ENCODE results near the gene RNU1-3.
"Not testable (repeated sequence)": the region's sequence is repeated elsewhere in the genome, so short reads cannot be mapped to it uniquely, and the experiment has no call there.

Gene RNU1-3

DNA sequence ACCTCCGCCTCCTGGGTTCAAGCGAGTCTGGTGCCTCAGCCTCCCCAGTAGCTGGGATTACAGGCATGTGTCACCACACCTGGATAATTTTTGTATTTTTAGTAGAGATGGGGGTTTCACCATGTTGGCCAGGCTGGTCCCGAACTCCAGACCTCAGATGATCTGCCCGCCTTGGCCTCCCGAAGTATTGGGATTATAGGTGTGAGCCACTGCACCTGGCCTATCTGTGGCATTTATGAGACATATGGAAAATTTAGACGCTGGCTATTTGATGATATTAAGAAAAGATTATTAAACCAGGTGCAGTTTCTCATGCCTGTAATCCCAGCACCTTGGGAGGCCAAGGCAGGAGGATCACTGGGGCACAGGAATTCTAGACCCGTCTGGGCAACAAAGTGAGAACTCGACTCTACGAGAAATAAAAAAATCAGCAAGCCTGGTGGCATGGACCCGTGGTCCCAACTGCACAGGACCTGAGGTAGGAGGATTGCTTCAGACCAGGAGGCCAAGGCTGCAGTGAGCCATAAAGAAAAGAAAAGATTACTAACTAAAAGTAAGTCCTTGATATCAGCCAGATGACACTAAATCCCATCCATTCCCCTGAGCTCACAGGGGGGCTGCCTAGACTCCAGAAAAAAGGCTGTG lies 30.1 kb downstream of the RNU1-3 start:
- DNase-seq = not testable (repeated sequence)

DNA sequence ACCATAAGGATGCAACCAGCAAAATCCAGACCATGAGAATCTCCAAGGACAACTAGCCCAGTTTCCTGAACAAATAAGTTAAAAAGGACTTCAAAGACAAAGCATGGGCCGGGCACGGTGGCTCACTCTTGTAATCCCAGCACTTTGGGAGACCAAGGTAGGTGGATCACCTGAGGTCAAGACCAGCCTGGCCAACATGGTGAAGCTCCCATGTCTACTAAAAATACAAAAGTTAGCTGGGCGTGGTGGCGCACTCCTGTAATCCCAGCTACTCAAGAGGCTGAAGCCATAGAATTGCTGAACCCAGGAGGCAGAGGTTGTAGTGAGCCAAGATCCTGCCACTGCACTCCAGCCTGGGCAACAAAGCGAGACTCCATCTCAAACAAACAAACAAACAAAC lies 30.8 kb downstream of the RNU1-3 start:
- not testable (repeated sequence) for DNase-seq

DNA sequence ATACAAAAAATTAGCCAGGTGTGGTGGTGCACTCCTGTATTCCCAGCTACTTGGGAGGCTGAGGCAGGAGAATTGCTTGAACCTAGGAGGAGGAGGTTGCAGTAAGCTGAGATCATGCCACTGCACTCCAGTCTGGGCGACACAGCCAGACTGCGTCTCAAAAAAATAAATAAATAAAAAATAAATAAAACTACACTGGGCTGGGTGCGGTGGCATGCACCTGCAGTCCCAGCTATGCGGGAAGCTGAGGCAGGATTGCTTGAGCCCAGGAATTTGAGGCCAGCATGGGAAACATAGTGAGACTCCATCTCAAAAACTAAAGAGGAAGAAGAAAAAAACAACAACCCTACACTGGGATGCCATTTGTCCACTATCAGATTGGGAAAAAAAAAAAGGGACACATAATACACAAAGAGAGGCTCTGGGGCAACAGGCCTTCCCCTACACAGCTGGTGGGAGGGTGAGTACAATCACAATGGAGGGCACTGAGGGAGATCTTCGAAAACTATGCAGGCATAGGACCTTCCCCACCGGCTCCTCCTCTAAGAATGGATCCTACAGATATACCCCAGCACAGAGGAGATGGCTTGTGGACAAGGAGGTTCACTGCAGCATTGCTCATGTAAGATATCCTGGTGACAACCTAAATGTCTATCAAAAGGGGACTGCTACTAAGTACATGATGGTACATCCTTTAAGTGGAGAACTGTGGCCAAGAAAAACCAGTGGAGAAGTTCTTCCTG lies 33.0 kb downstream of the RNU1-3 start:
- not testable (repeated sequence) for DNase-seq

DNA sequence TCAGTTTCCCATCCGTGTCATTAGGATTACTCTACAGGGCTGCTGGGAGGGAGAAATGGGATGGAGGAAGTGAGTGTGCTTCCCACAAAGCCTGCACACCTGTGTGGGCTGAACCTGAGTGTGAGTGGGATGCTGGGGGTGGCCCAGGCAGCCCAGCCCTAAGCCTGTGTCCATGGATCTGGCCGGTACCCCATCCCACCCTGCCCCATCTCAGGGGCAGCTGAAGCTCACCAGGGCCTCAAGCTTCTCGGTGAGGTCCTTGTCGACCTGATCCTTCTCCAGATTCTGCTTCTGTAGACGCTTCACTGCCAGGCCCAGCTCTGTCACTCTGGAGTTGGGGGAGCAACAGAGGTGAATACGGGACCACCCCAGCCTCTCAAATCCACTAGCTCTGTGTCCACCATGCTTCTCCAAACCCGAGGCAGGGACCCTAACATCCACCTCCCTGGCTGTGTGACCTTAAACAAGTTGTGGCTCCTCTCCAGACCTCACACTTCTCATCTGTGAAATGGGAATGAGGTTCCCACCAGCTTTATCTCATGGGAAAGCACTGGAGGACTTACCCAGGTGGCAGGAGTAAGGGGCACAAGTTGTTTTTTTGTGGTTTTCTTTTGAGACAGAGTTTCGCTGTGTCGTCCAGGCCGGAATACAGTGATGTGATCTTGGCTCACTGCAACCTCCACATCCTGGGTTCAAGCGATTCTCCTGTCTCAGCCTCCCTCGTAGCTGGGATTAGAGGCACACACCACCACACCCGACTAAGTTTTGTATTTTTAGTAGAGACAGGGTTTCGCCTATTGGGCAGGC lies 34.5 kb downstream of the RNU1-3 start:
- not testable (repeated sequence) for DNase-seq

DNA sequence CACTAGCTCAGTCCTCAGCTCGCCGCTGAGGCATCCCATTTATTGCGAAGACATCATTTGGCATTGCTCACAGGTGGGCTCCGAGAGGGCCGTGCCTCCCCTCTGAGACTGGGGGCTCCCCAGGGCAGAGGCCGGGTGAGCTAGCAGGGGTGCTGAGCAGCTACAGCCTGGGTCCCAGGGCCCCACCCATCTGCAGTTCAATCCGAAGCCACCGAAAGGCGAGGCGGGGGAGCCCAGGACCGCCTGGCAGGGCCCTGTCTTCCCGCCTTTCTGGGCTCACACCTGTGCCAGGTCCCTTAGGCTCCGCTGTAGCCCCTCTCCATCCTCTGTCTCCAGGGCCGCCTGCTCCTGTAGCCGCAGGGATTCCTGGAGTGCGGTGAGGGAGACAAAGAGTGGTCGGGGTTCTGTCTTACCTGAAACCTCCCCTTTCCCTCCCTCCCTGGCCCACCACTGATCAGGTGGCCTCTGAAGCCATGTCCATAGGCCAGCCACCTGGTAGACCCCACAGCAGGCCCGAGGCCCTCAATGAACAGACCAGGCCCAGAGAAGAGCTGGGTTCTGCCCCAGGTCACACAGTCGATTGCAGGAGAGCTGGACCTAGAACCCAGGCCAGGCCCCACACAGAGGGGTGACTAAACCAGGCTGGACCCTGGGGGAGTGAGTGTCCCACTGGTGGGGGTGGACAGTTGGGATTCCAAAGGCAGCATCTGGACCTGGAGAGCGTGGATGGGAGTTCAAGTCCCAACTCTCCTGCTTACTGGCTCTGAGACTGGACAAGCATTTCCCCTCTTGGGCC lies 35.3 kb downstream of the RNU1-3 start:
- DNase-seq = no peak

DNA sequence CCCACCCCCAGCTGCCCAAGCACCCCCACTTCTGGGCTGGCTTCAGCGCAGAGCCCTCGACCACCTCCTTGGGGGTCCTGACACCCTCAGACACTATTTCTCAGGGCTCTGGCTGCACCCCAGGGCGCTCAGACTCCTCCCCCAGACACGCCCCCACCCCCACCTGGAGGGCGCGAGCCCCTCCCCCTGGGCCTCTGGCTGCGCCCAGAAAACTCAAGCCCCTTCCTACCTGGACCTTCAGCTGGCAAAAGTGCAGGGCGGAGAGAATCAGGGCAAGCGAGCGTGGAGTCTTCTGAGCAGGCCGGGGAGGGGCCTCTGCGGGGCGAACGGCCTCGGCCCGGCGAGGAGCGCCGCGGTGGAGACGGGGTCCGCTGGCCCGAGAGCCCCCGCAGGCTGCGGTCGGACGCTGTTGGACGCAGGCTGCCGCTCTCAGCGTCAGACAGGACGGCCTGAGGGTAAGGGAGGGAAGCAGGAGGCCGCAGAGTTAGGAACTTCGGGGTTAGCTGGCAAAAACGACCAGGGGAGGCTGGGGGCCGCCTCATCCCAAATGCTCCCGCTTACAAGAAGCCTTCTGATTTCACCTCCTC lies 36.0 kb downstream of the RNU1-3 start:
- DNase-seq = no peak

DNA sequence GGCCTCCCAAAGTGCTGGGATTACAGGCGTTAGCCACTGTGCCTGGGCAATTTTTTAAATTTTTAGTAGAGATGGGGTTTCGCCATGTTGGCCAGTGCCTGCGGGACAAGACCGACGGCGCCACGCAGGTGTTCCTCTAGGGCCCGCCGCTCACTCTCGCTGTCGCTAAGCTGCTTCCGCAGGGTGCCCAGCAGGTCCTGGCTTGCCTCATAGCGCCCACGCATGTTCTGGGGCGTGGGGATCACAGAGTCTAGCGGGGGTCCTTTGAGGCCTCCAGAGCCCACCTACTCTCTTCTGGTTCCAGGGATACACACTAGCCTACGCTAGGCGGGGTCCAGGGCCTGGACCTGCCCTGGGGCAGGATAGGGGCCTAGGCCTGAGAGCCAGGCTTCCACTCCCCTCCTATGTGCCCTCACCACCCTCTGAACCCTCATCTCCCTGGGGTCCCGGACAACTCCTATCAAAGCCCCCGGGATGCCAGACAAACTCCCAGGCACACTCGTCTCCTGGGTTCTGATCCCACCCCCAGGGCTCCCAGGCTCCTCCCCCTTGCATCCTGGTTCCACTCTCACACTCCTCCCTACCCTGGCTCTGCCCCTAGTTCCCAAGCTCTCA lies 36.7 kb downstream of the RNU1-3 start:
- DNase-seq = not testable (repeated sequence)

DNA sequence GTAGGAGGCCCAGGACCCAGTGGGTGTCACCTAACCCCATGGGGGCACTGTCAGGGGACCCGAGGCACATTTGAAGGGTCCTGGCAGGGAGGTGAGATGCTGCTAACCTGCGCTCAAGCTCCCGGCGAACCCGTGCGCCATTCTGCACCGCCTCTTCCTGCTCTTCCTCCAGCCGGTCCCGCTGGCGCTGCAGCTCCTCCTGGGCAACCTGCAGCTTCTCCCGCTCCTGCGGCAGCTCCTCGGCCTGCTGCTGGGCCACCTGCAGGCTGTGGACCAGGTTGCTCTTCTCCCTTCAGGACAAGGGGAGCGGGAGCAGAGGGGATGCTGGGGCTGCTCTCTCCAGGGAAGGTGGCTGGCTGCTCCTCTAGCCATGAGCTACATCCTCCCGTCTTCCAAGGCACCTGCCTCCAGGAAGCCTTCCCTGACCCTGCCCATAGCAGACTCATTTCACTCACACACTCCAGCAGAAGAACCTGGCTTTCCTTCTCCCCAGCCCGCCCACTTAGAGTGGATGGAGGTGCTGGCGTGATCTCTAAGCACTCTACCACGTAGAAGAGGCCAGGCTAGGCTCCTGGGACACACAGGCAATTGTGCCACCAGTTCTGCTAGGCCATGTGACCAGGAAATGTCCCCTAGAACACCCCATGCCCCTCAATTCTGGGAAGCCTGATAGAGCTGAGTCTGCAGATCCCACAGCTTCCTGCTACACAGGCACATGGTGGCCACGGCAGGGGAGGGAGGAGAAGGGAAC lies 38.2 kb downstream of the RNU1-3 start:
- DNase-seq = no peak

DNA sequence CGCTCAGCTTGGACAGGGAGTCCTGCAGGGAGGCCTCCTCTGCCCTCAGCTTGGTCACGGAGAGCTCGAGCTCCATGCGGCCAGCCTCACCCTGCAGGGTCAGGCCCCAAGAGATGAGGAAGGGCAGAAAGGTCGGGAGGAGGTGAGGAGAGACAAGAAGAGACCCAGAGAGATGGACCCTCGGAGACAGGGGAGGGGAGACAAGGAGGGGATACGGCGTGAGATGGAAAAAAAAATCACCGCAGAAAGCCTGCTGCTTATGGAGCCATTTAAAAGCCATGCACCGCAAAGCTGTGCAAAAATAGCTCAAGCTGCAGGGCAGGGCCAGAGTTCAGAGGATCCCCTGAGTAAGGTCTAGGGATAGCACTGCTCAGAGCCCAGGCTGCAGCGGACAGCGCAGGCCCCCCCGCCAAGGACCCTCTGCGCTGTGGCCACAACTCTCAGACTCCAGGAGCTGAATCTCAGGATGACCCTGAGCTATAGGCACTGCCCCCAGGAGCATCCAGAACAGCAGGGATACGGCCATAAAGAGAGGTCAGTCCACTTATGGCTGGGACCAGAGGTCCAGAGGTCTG lies 40.3 kb downstream of the RNU1-3 start:
- DNase-seq = not testable (repeated sequence)

DNA sequence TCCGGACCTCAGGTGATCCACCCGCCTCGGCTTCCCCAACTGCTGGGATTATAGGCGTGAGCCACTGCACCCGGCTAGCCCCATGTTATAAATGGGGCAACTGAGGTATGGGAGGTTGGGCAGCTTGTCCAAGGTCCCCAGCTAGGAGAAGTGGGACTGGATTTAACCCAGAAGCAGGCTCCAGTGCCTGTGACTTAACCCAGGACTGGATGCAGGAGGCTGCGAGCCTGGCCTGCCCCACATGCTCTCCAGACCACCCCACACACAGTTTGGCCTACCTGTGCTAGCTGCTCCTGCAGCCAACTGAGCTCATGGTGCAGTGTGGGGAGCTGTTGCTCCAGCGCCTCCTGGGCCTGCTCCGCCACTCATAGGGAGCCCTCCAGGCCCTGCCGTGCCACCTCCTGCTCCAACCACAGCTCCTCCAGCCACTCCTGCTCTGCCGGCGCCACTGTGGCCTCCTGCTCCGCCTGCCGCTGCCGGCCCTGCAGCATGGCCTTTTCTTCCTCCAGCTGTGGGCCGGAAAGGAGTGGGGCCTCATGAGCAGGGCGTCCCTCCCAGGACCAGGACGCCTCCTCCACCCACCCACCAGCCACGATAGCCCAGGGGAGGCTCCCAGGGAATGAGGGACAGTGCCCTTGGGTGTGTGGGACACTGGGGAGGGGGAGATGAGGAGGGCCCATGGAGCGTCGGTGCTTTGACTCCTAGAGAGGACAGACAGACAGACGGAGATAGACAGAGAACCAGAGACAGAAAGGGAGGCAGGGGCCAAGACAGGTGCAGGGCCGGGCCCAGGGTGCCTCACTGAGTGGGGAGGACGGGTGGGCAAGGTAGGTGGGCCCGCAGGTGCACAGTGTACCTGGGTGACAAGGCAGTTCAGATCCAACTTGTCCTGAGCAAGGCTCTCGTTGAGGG lies 41.0 kb downstream of the RNU1-3 start:
- no peak for DNase-seq

DNA sequence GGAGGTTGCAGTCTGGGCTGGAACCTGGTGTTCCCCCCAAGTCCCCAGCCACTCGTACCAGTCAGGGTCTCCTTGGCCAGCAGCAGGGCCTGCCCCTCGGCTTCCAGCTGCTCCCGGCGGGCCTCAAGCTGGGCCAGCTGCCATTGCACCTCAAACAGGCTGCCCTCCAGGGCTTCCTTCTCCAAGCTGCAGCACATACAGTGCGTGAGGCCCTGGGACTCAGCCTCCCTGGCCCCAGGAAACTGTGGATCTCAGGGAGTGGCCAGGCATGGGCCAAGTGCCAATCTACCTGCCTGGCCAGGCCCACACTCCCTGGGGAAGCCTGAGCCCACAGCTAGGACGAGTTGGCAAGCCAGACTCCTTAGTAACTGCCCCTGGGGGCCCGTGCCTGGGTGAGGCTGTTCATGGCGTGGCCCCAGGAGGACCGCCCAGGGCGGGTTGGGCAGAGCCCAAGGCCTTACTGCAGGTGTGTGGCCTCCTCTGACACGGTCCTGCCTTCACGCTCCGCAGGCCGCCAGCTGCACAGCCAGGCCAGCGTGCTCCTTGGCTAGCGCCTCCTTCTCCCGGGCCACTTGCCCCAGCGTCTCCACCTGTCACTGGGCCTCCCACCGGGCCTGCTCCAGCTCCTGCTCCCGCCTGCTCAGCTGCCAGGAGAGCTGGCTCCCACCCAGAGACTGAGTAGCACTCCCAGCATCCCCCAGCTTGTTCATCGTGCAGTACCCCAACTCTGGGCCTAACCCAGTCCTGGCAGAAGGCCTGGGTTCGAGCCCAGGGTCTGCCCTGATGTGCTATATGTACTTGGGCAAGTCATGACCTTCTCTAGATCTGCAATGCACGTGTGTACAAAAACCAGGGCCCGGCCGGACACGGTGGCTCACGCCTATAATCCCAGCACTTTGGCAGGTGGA lies 42.7 kb downstream of the RNU1-3 start:
- DNase-seq = not testable (repeated sequence)

DNA sequence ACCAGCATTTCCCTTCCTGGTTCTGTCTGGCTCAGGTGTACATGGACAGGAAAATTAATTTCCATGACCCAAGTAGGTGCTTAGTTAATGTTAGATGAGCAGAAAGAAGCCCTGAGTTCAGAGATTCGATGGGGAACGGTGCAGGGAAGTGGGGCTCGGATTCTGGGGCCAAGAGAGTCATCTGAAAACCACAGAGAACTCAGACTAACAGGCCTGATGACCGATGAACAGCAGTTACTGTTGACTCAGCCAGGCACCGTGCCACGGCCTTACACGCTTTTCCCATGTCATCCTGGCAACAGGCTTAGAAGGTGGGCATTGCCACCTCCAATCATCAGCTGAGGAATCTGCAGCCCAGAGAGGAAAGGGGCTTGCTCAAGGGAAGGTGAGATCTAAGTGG lies 43.4 kb downstream of the RNU1-3 start:
- DNase-seq = not testable (repeated sequence)

DNA sequence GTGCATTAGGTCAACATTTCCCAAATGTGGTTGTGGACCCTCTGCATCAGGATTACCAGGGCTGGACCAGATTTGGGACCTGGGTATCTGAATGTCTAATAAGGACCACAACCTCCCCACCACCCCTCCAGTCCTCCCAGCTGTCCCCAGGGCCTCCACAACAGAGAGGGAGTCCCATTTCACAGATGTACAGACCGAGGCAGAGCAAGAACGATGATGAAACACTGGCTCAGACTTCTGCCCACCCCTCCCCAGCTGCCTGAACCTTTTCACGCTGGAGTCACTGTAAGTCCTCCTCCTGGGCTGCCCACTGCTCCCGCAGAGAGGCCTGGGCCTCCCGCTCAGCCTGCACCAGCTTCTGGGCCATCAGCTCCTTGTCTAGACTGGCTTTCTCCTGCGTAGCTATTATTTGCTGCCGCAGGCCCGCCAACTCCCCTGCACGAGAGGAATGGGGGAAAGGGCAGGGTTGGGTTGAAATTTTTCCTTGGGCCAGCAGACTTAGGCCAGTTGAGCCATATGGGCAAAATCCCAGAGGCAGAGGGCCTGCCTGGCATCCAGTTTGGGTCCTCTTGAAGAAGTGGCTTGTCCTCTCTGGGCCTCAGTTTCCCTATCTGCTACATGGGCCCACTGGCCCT lies 45.0 kb downstream of the RNU1-3 start:
- DNase-seq = not testable (repeated sequence)

DNA sequence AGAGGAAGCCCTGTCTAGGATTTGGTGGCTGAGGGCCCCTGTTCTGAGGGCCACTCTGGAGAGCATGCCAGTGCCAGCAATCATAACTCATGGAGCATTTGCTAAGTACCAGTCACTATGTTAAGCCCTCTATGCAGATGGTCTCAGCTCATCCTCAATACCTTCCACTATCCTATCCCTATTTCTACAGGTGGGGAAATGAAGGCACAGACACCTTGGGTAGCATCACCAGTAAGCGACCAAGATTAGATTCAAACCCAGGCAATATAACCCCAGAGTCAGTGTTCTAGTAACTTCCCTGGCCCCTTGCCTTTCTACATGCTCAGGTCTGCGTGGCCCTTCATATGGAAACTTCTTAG lies 45.5 kb downstream of the RNU1-3 start:
- no peak for DNase-seq

DNA sequence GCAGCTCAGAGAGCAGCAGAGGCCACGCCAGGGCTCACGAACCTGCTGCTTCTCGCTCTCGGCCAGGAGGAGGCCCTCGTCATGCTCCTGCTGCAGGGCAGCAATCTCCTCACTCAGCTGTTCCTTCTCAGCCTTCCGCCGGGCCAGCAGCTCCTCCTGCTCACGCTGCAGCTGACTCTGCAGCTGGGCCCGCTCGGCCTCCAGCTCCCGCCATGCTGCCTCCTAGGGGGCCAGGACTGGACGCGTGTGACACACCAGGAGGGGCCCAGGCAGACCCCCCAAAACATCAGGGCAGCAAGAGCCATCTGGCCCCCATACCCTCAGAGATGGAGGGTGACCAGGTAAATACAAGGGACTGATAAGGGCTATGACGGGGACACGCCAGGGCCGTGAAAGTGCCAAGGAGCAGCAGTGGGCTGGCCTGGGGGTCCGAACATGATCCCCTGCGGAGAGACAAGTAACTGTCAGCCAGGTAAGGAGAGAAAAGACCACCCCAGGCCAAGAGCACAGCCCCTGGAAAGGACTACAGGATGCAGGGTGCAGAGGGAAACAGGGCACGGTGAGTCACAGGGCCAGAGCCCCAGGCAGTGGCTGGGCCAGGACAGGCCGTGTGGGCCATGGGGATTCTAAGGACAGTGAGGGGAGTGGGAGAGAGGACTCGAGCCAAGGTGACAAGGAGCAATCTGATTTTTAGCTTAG lies 46.8 kb downstream of the RNU1-3 start:
- not testable (repeated sequence) for DNase-seq

DNA sequence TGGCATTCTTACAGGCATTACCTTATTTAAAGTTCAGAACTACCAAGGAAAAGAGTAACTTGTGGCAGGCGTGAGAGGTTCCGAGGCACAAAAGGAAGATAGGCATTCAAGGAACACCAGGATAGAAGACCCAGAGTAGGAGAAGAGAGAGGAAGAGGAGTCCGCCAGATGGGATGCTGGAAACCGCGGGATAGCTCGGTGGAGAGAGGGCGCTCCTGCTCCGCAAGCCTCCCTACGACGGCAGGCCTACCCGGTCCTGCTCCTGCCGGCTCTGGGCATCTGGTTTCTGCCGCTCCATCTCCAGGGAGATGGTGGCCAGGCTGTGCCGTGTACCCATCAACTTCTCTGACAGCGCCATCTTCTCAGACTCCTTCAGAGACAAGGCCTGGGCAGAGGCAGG lies 48.0 kb downstream of the RNU1-3 start:
- no peak for DNase-seq

DNA sequence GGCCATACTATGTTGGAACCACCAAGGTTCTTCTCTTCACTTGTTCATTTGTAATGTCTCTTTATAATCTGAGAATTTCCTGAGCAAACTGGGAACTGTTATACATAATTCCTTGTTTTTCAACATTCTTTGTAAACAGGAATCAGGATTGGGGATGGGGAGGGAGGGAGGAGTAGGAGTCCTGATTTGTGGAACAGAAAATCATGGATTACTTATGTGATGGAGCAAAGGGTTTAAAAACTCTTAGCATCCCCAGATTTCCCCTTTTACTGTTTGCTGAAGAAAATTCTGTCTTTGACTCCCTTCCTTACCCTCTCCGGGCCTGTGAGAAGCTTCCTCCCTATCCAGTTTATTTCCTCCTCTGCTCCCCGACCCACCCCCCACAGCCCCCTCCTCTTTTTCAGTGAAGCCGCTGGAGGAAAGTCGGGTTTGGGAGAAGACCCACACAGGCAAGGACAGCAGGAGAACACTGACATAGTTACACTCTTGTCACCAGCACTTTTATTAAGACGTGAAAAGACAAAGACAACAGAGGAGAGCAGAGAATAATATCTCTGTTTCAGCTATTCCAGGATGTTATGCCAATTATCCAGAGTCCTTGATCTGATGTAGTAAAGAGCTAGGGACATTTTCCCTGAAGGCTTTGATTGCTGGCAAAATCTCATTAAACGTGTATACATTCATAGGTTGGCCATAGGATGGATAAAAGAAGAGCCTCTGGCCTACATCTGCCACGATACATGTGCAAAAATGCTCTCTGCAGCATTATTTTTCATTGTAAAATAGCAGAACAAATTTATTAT lies 48.8 kb downstream of the RNU1-3 start:
- DNase-seq = no peak
